Measurements from ENCODE around the gene NTN4.
"Not testable (repeated sequence)": the region's sequence is repeated elsewhere in the genome, so short reads cannot be mapped to it uniquely, and the experiment has no call there.

NTN4 gene

GRCh38 chr12:95790033-95790916 is at the start of gene NTN4:
NTN4 (minus strand) TSS chr12:95790764; CDS start chr12:95790309, 455 bp downstream.
- DNase-seq = peak; percentile 26 to 44

GRCh38 chr12:95838125-95838524 is 47.6 kb upstream of the NTN4 start:
- peak; percentile 31 to 77 for DNase-seq

- DNase-seq = no peak
Measured at GRCh38 chr12:95837240-95838038, 46.9 kb upstream of the NTN4 start.

GRCh38 chr12:95836630-95837239 is 46.2 kb upstream of the NTN4 start:
- DNase-seq = no peak

GRCh38 chr12:95836185-95836609 is 45.6 kb upstream of the NTN4 start:
- DNase-seq = peak in 1 of 2 experiments; percentile 22

- no peak for DNase-seq
Measured at GRCh38 chr12:95834572-95834971, 44.0 kb upstream of the NTN4 start.

GRCh38 chr12:95830335-95831089 is 39.9 kb upstream of the NTN4 start:
- no peak for DNase-seq

GRCh38 chr12:95829395-95829794 is 38.8 kb upstream of the NTN4 start:
- no peak for DNase-seq

GRCh38 chr12:95820096-95820703 is 29.6 kb upstream of the NTN4 start:
- DNase-seq = peak; percentile 62 to 69

GRCh38 chr12:95815632-95816212 is 25.2 kb upstream of the NTN4 start:
- peak; percentile 1 to 44 for DNase-seq

GRCh38 chr12:95812155-95812554 is 21.6 kb upstream of the NTN4 start:
- DNase-seq = not testable (repeated sequence)

- DNase-seq = no peak
Measured at GRCh38 chr12:95810411-95810810, 19.8 kb upstream of the NTN4 start.

- DNase-seq = no peak
Measured at GRCh38 chr12:95809000-95809680, 18.6 kb upstream of the NTN4 start.

GRCh38 chr12:95808146-95808545 is 17.6 kb upstream of the NTN4 start:
- DNase-seq = no peak

- DNase-seq = no peak
Measured at GRCh38 chr12:95805864-95806671, 15.5 kb upstream of the NTN4 start.

GRCh38 chr12:95804291-95804690 is 13.7 kb upstream of the NTN4 start:
- no peak for DNase-seq

GRCh38 chr12:95803817-95804216 is 13.3 kb upstream of the NTN4 start:
- DNase-seq = no peak

GRCh38 chr12:95802482-95803270 is 12.1 kb upstream of the NTN4 start:
- no peak for DNase-seq

GRCh38 chr12:95796982-95797289 is 6.4 kb upstream of the NTN4 start:
- DNase-seq = no peak
